Measurements from ENCODE around the gene CTXN3. TPM values are rescaled to one million over a fixed set of nuclear protein-coding genes. Genes with fewer than 3 reads are reported as not detected.

Gene CTXN3
- total RNA-seq, 1 experiment from 2014 or later: not detected

DNA sequence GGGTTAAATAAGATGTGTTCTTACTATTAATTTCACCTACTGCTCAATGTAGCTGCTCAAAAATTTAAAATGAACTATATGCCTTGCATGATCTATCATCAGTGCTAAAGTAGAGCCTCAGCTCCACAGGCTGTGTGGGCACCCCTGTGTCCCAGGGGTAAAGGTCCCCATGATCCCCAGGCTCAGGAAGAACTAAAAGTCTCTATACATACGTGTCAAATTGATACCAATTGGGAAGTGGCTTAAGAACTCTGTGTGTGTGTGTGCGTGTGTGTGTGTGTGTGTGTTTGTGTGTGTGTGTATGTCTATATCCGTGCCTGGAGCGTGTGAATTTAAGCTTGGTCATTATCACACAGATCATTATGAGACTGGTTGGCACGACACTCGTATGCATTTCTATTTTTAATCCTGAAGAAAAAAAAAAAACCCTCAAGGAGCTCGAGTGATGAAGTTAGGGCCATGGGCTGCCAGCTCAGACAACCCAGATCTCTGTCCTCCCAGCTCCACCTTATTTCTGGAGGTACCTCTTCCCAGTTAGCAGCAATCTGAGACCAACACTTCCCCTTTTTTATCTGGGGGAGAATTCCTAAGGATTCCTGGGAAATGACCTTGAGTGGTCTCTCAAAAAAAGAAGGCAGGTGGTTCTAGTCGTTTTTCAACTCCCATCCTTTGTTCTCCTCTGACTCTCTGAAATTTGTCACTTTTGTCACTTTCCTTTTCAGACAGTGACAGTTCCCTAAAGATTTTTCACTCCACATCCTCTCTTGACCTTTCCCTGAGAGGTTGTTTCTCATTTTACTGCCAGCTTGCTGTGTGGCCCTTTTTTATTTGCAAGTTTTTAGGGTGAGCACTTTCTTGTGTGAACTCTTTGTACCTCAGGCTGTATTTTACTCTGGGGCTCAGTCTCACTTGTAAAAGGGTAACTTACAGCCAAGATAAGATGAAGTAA, 45.7 kb upstream of the CTXN3 start:
- Histone ChIP-seq H3K4me1 (ENCODE audit: control insufficient read depth, insufficient read depth, low read length) (no peaks in the 10 kb centered on the region), H3K9me3 (ENCODE audit: control insufficient read depth, insufficient read depth, low read depth, low read length) (no peaks in the 10 kb centered on the region), H3K36me3 (ENCODE audit: control insufficient read depth, insufficient read depth, low read length) (no peaks in the 10 kb centered on the region), H3K4me3 (ENCODE audit: low read depth in 2 of 2, low read length in 2 of 2) (no peak overlapping the region), H3K27ac (ENCODE audit: low read length) (no peak overlapping the region), H3K27me3 (ENCODE audit: control insufficient read depth, insufficient read depth, low read length) (no peaks in the 10 kb centered on the region)
- in situ Hi-C loops (cut with HindIII; ENCODE audit: low pct_unique_long_range_greater_than_20kb, low sequenced_read_pairs) (no loop called here), intact Hi-C loops (cut with micrococcal nuclease; ENCODE audit: unreplicated experiment) (no loop called here)
- DNase-seq (ENCODE audit: low read depth, low spot score) (no peak), ATAC-seq (no peak)
- BruUV-seq (replicated peaks): no TSS peak
- TF ChIP-seq, protein P1, sequence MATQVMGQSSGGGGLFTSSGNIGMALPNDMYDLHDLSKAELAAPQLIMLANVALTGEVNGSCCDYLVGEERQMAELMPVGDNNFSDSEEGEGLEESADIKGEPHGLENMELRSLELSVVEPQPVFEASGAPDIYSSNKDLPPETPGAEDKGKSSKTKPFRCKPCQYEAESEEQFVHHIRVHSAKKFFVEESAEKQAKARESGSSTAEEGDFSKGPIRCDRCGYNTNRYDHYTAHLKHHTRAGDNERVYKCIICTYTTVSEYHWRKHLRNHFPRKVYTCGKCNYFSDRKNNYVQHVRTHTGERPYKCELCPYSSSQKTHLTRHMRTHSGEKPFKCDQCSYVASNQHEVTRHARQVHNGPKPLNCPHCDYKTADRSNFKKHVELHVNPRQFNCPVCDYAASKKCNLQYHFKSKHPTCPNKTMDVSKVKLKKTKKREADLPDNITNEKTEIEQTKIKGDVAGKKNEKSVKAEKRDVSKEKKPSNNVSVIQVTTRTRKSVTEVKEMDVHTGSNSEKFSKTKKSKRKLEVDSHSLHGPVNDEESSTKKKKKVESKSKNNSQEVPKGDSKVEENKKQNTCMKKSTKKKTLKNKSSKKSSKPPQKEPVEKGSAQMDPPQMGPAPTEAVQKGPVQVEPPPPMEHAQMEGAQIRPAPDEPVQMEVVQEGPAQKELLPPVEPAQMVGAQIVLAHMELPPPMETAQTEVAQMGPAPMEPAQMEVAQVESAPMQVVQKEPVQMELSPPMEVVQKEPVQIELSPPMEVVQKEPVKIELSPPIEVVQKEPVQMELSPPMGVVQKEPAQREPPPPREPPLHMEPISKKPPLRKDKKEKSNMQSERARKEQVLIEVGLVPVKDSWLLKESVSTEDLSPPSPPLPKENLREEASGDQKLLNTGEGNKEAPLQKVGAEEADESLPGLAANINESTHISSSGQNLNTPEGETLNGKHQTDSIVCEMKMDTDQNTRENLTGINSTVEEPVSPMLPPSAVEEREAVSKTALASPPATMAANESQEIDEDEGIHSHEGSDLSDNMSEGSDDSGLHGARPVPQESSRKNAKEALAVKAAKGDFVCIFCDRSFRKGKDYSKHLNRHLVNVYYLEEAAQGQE (IDR thresholded peaks at IDR 0.05; ENCODE audit: insufficient read depth in 1 of 2, low read depth in 2 of 2, low read length in 1 of 2): no peak
- TF ChIP-seq POLR2AphosphoS5 (IDR thresholded peaks at IDR 0.05; ENCODE audit: low read depth, low read length) (no peak), TCF7L2 (IDR thresholded peaks at IDR 0.05; ENCODE audit: low read depth, low read length) (no peak), SIN3A (IDR thresholded peaks at IDR 0.05; ENCODE audit: borderline replicate concordance, insufficient read depth, low read depth, low read length) (no peak)
- TF ChIP-seq, protein P2, sequence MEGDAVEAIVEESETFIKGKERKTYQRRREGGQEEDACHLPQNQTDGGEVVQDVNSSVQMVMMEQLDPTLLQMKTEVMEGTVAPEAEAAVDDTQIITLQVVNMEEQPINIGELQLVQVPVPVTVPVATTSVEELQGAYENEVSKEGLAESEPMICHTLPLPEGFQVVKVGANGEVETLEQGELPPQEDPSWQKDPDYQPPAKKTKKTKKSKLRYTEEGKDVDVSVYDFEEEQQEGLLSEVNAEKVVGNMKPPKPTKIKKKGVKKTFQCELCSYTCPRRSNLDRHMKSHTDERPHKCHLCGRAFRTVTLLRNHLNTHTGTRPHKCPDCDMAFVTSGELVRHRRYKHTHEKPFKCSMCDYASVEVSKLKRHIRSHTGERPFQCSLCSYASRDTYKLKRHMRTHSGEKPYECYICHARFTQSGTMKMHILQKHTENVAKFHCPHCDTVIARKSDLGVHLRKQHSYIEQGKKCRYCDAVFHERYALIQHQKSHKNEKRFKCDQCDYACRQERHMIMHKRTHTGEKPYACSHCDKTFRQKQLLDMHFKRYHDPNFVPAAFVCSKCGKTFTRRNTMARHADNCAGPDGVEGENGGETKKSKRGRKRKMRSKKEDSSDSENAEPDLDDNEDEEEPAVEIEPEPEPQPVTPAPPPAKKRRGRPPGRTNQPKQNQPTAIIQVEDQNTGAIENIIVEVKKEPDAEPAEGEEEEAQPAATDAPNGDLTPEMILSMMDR (IDR thresholded peaks at IDR 0.05): no peak
- CTCF ChIA-PET: no interaction called here
- POLR2A ChIA-PET: no interaction called here

DNA sequence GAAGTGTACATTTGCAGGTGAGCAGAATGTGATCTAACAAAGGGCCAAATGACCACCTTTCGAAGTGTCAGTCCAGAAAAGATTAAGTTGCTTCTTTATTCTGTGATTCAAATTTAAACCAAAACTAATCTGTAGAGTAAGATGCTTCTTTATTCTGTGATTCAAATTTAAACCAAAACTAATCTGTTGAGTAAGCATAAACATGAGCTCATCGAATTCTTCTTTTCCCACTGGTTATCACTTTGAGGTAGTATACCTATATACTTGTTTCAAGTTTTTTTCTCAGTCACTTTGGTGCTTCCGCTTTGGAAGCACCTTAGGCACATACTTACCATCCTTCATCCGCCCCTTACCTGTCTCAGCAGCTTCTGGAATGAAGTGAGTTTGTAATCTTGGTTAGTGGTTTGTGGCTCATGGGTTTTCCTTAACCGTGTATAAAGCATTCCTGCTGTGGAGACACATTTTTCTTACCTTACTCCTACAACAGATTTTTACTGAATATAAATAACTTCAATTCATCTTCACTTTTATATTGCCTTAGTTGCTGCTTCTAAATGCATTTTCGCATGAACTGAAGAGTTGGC, 40.7 kb upstream of the CTXN3 start:
- DNase-seq (ENCODE audit: low read depth, low spot score): no peak
- POLR2A ChIA-PET: no interaction called here

More for the DNA sequence above, 40.7 kb upstream of the CTXN3 start:
- H3K4me1 ChIP-seq (ENCODE audit: control insufficient read depth, insufficient read depth, low read length): no peaks in the 10 kb centered on the region
- no TSS peak for BruUV-seq (replicated peaks)
- H3K9me3 ChIP-seq (ENCODE audit: control insufficient read depth, insufficient read depth, low read depth, low read length): no peaks in the 10 kb centered on the region
- TF ChIP-seq TCF7L2 (IDR thresholded peaks at IDR 0.05; ENCODE audit: low read depth, low read length): no peak
- TF ChIP-seq POLR2AphosphoS5 (IDR thresholded peaks at IDR 0.05; ENCODE audit: low read depth, low read length): no peak
- TF ChIP-seq, protein P1 (IDR thresholded peaks at IDR 0.05; ENCODE audit: insufficient read depth in 1 of 2, low read depth in 2 of 2, low read length in 1 of 2): no peak
- TF ChIP-seq SIN3A (IDR thresholded peaks at IDR 0.05; ENCODE audit: borderline replicate concordance, insufficient read depth, low read depth, low read length): no peak
- TF ChIP-seq, protein P2 (IDR thresholded peaks at IDR 0.05): no peak
- intact Hi-C loops (cut with micrococcal nuclease; ENCODE audit: unreplicated experiment) (no loop called here), in situ Hi-C loops (cut with HindIII; ENCODE audit: low pct_unique_long_range_greater_than_20kb, low sequenced_read_pairs) (no loop called here)
- no peak for ATAC-seq
- no peak overlapping the region for H3K4me3 ChIP-seq (ENCODE audit: low read depth in 2 of 2, low read length in 2 of 2)
- no peaks in the 10 kb centered on the region for H3K36me3 ChIP-seq (ENCODE audit: control insufficient read depth, insufficient read depth, low read length)
- H3K27me3 ChIP-seq (ENCODE audit: control insufficient read depth, insufficient read depth, low read length): no peaks in the 10 kb centered on the region
- H3K27ac ChIP-seq (ENCODE audit: low read length): no peak overlapping the region
- CTCF ChIA-PET: no interaction called here

Measured in Panc1 (cell line).